ENCODE data around the gene HTRA2. TPM values are rescaled to one million over a fixed set of nuclear protein-coding genes. Genes with fewer than 3 reads are reported as not detected.

HTRA2 gene
- total and polyA plus RNA-seq, 9 of the 15 experiments (the other 6 are each of a cell fraction or from before 2014, with no cell fraction given): 54.2 to 71.2 (median 65.8) TPM

DNA sequence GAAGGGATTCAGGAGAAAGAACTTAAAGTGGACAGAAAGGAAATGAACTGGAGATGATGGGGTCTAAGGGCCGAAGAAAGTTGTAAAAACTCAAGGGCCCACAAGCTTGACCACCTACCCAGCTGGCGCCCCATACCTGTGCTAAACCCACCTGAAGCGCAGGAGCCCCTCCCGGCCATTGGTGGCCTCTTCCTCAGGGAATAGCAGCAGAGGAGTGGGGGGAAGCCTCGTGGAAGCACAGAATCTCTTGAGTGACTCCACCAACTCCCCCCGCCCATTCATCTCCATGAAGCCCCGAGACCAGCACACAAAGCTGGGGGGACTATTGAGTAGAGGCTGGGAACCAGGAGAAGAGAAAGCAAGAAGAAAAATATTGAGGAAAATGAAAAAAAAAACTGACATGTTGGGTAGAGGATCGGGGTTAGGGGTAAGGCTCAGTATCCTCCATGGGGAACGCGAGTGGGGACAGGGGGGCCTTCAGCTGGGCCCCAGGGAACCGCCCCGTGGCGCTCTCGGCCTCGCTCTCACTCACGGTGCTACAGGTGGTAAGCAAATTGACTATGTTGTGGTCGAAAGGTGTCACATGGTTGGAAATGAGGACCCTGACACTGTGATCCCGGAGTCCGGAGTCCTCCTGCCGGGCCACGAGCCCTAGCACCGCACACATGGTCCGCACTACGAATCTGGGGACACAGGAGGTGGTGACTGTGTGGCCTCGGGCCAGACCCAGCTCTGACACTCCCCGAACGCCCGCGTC lies 955 bp upstream of the HTRA2 start (continued):
- TF ChIP-seq TOE1 (IDR thresholded peaks at IDR 0.05; ENCODE audit: borderline replicate concordance) (no peak), TOE1 (CRISPR knock-in tag; IDR thresholded peaks at IDR 0.05; ENCODE audit: borderline replicate concordance, low read depth) (no peak), ZNF232 (CRISPR knock-in tag; IDR thresholded peaks at IDR 0.05) (peak; percentile 27; the same call in 1 of the 2 replicates), ZNF263 (CRISPR knock-in tag; IDR thresholded peaks at IDR 0.05; ENCODE audit: borderline replicate concordance) (0 out of 2 replicates have a peak, but pooled peaks have one; percentile 27), NR3C1 (CRISPR knock-in tag; IDR thresholded peaks at IDR 0.05) (no peak), TAL1 (IDR thresholded peaks at IDR 0.05) (no peak), KLF13 (tag; IDR thresholded peaks at IDR 0.05; ENCODE audit: borderline replicate concordance, low read depth) (0 out of 2 replicates have a peak, but pooled peaks have one; percentile 16), SRF (CRISPR knock-in tag; IDR thresholded peaks at IDR 0.05) (0 out of 4 replicates have a peak, but pooled peaks of 1 of the 2 experiments have one; percentile 18), SIN3A (IDR thresholded peaks at IDR 0.05; ENCODE audit: borderline replicate concordance in 2 of 2, control insufficient read depth in 1 of 2, low read depth in 2 of 2, low read length in 2 of 2) (peak in 1 of 2 experiments; percentile 68; a peak in 2 of 4 replicates)
- TF ChIP-seq, protein P1, sequence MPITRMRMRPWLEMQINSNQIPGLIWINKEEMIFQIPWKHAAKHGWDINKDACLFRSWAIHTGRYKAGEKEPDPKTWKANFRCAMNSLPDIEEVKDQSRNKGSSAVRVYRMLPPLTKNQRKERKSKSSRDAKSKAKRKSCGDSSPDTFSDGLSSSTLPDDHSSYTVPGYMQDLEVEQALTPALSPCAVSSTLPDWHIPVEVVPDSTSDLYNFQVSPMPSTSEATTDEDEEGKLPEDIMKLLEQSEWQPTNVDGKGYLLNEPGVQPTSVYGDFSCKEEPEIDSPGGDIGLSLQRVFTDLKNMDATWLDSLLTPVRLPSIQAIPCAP (CRISPR knock-in tag; IDR thresholded peaks at IDR 0.05; ENCODE audit: borderline replicate concordance): no peak
- TF ChIP-seq, protein P2, sequence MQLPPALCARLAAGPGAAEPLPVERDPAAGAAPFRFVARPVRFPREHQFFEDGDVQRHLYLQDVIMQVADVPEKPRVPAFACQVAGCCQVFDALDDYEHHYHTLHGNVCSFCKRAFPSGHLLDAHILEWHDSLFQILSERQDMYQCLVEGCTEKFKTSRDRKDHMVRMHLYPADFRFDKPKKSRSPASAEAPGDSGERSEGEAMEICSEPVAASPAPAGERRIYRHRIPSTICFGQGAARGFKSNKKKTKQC (CRISPR knock-in tag; IDR thresholded peaks at IDR 0.05): 0 out of 2 replicates have a peak, but pooled peaks have one; percentile 70
- TF ChIP-seq, protein P3, sequence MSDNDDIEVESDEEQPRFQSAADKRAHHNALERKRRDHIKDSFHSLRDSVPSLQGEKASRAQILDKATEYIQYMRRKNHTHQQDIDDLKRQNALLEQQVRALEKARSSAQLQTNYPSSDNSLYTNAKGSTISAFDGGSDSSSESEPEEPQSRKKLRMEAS (CRISPR knock-in tag; IDR thresholded peaks at IDR 0.05): peak; percentile 64
- TF ChIP-seq, protein P4, sequence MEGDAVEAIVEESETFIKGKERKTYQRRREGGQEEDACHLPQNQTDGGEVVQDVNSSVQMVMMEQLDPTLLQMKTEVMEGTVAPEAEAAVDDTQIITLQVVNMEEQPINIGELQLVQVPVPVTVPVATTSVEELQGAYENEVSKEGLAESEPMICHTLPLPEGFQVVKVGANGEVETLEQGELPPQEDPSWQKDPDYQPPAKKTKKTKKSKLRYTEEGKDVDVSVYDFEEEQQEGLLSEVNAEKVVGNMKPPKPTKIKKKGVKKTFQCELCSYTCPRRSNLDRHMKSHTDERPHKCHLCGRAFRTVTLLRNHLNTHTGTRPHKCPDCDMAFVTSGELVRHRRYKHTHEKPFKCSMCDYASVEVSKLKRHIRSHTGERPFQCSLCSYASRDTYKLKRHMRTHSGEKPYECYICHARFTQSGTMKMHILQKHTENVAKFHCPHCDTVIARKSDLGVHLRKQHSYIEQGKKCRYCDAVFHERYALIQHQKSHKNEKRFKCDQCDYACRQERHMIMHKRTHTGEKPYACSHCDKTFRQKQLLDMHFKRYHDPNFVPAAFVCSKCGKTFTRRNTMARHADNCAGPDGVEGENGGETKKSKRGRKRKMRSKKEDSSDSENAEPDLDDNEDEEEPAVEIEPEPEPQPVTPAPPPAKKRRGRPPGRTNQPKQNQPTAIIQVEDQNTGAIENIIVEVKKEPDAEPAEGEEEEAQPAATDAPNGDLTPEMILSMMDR (IDR thresholded peaks at IDR 0.05 in 2 of 3, conservative IDR thresholded peaks at IDR 0.05 in 1 of 3; ENCODE audit: insufficient read depth in 2 of 3, low read depth in 1 of 3, low read length in 3 of 3): peak in 2 of 3 experiments; percentile 21 to 42; a peak in 3 of 6 replicates
- TF ChIP-seq, protein P5, sequence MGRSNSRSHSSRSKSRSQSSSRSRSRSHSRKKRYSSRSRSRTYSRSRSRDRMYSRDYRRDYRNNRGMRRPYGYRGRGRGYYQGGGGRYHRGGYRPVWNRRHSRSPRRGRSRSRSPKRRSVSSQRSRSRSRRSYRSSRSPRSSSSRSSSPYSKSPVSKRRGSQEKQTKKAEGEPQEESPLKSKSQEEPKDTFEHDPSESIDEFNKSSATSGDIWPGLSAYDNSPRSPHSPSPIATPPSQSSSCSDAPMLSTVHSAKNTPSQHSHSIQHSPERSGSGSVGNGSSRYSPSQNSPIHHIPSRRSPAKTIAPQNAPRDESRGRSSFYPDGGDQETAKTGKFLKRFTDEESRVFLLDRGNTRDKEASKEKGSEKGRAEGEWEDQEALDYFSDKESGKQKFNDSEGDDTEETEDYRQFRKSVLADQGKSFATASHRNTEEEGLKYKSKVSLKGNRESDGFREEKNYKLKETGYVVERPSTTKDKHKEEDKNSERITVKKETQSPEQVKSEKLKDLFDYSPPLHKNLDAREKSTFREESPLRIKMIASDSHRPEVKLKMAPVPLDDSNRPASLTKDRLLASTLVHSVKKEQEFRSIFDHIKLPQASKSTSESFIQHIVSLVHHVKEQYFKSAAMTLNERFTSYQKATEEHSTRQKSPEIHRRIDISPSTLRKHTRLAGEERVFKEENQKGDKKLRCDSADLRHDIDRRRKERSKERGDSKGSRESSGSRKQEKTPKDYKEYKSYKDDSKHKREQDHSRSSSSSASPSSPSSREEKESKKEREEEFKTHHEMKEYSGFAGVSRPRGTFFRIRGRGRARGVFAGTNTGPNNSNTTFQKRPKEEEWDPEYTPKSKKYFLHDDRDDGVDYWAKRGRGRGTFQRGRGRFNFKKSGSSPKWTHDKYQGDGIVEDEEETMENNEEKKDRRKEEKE (IDR thresholded peaks at IDR 0.05; ENCODE audit: borderline replicate concordance in 1 of 2, control insufficient read depth in 1 of 2, low read depth in 2 of 2, low read length in 1 of 2): 0 out of 4 replicates have a peak, but pooled peaks of 1 of the 2 experiments have one; percentile 38
- TF ChIP-seq, protein P6, sequence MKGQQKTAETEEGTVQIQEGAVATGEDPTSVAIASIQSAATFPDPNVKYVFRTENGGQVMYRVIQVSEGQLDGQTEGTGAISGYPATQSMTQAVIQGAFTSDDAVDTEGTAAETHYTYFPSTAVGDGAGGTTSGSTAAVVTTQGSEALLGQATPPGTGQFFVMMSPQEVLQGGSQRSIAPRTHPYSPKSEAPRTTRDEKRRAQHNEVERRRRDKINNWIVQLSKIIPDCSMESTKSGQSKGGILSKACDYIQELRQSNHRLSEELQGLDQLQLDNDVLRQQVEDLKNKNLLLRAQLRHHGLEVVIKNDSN (CRISPR knock-in tag; IDR thresholded peaks at IDR 0.05): peak; percentile 36; the same call in 1 of the 2 replicates

All from K562 (cell line).